DND-41 (cell line): ENCODE measurements around the gene ETS2.

Experiments
- CTCF ChIP-seq: IDR thresholded peaks from 2 replicates; pipeline ENCODE4 v1.5.1; 2012; ENCODE audit warnings: borderline replicate concordance, low read length, moderate library complexity, mild to moderate bottlenecking; ENCODE audit not compliant: poor library complexity, severe bottlenecking; ENCODE audit errors: extremely low read depth
- EZH2 ChIP-seq: IDR thresholded peaks from 3 replicates; pipeline ENCODE4 v1.6.1; 2012; ENCODE audit warnings: borderline replicate concordance, low read depth, mild to moderate bottlenecking, moderate library complexity, low read length, inconsistent platforms; ENCODE audit not compliant: severe bottlenecking

GRCh38 chr21:38837806-38838461, 32.2 kb downstream of the ETS2 start:
- TF ChIP-seq CTCF (no peak), EZH2 (no peak)
